Testis (tissue), 2 donors: Measurements from ENCODE around the gene KLHDC8A.

Experiments
- POLR2A ChIP-seq: fragments of 450-650 bp; IDR thresholded peaks from one replicate; pipeline ENCODE4 v1.6.1; 2017; ENCODE audit warnings: antibody characterized with exemption, mild to moderate bottlenecking, moderate library complexity
- TF ChIP-seq, protein P1 (sequence below), 3 experiments: fragments of 450-650 bp in 2 of 3; fragments of 200-600 bp in 1 of 3; sonication (generic) in 1 of 3; IDR thresholded peaks; one replicate each; pipeline ENCODE4 v1.5.1; 2016 to 2019; ENCODE audit warnings: antibody characterized with exemption in 3 of 3, mild to moderate bottlenecking in 2 of 3, moderate library complexity in 1 of 3

DNA sequence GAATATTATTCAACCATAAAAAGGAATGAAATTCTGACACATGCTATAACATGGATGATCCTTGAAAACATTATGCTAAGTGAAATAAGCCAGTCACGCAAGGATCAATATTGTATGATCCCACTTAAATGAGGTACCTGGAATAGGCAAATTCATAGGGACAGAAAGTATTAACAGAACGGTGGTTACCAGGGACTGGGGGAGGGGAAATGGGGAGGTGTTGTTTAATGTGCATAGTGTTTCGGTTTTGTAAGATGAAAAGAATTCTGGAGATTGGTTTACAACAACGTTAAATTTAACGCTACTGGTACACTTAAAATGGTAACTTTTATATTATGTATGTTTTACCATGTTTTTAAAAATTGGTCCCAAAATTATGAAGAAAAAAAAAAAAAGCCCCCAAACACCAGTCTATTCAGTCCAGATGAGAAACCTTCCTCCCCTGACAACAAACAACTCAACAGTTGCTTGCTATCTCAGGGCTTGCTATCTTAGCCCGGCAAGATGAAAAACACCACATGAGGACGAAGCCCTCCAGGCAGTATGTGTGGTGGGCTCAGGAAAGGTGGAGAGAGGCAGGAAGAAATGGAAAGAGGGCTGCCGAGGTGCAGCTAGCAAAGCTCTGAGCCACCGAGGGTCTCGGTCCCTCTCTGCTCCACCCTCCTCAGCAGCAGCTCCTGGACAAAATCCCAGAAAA lies 43.7 kb downstream of the KLHDC8A start:
- TF ChIP-seq, protein P1, sequence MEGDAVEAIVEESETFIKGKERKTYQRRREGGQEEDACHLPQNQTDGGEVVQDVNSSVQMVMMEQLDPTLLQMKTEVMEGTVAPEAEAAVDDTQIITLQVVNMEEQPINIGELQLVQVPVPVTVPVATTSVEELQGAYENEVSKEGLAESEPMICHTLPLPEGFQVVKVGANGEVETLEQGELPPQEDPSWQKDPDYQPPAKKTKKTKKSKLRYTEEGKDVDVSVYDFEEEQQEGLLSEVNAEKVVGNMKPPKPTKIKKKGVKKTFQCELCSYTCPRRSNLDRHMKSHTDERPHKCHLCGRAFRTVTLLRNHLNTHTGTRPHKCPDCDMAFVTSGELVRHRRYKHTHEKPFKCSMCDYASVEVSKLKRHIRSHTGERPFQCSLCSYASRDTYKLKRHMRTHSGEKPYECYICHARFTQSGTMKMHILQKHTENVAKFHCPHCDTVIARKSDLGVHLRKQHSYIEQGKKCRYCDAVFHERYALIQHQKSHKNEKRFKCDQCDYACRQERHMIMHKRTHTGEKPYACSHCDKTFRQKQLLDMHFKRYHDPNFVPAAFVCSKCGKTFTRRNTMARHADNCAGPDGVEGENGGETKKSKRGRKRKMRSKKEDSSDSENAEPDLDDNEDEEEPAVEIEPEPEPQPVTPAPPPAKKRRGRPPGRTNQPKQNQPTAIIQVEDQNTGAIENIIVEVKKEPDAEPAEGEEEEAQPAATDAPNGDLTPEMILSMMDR (IDR thresholded peaks at IDR 0.05) = no peak
- no peak for TF ChIP-seq POLR2A
